ENCODE data around the gene GNAT1.

DNA sequence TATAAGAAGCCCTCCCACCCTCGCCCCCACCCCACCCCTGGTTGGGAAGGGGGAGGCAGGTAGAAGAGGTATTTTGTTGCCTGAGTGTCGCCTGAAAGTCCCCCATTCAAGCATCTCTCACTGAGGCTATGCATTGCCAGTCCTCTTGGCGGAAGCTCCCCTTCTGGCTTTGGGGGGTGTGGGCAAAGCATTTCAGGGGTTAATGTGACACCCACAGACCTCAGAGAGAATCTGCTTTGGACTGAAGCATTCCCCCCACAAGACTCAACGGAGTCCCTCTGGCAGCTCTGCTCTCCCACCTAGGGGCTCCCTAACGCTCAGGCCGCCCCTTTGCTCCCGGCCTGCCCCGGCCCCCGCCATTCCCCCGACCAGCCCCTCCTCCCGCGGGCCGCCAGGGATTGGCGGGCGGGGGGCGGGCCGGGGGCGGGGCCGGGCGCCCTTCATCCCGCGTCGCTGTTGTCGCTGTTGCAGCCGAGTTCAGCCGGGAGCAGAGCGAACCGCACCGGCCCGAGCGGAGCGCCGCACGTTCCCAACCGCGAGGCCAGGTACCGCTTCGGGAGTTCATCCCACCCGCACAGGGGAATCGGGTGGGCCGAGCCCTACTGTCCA lies 13.5 kb downstream of the GNAT1 start, which contains the start of gene SLC38A3:
- TF ChIP-seq POLR2A (IDR thresholded peaks at IDR 0.05; ENCODE audit: low read depth, low read length) (no peak), TAF1 (IDR thresholded peaks at IDR 0.05; ENCODE audit: borderline replicate concordance, low read depth, low read length) (no peak), POLR2AphosphoS5 (IDR thresholded peaks at IDR 0.05; ENCODE audit: low read depth, low read length) (no peak)
